Measurements from ENCODE around the gene THSD4.

DNA sequence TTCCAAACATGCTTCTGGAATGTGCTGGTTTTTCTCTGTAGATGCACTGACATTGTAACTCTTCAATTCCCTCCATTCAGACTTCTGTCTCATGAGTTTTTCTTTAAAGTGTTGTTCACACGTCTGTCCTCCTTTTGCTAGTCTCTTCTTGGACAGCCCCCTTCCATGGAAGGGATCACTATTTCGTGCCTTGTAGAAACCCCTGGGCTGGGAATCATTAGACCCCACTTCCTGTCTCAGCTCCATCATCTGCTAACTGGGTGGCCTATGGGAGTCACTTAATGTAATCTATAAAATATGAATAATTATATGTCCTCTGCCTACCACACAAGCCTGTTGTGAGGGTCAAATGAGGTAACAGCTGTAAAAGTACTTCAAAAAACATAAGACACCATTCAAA lies 110.6 kb downstream of the THSD4 start:
- TF ChIP-seq NR3C1 (IDR thresholded peaks at IDR 0.05) = no peak
- no peak for TF ChIP-seq GATA3 (IDR thresholded peaks at IDR 0.05; ENCODE audit: borderline replicate concordance)
- TF ChIP-seq, protein P1, sequence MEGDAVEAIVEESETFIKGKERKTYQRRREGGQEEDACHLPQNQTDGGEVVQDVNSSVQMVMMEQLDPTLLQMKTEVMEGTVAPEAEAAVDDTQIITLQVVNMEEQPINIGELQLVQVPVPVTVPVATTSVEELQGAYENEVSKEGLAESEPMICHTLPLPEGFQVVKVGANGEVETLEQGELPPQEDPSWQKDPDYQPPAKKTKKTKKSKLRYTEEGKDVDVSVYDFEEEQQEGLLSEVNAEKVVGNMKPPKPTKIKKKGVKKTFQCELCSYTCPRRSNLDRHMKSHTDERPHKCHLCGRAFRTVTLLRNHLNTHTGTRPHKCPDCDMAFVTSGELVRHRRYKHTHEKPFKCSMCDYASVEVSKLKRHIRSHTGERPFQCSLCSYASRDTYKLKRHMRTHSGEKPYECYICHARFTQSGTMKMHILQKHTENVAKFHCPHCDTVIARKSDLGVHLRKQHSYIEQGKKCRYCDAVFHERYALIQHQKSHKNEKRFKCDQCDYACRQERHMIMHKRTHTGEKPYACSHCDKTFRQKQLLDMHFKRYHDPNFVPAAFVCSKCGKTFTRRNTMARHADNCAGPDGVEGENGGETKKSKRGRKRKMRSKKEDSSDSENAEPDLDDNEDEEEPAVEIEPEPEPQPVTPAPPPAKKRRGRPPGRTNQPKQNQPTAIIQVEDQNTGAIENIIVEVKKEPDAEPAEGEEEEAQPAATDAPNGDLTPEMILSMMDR (IDR thresholded peaks at IDR 0.05) = no peak
- TF ChIP-seq, protein P2, sequence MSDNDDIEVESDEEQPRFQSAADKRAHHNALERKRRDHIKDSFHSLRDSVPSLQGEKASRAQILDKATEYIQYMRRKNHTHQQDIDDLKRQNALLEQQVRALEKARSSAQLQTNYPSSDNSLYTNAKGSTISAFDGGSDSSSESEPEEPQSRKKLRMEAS (IDR thresholded peaks at IDR 0.05) = no peak
- TF ChIP-seq RCOR1 (IDR thresholded peaks at IDR 0.05; ENCODE audit: low read depth, low read length) = no peak
- TF ChIP-seq JUN (IDR thresholded peaks at IDR 0.05) = no peak
- no peak for TF ChIP-seq MAFK (IDR thresholded peaks at IDR 0.05; ENCODE audit: partially characterized antibody)
- TF ChIP-seq EP300 (IDR thresholded peaks at IDR 0.05) = no peak
- TF ChIP-seq ZFP36 (IDR thresholded peaks at IDR 0.05; ENCODE audit: borderline replicate concordance, partially characterized antibody) = no peak
- TF ChIP-seq CEBPB (IDR thresholded peaks at IDR 0.05) = no peak
- TF ChIP-seq POLR2A (IDR thresholded peaks at IDR 0.05; ENCODE audit: low read length) = no peak
- TF ChIP-seq HOXB13 (CRISPR knock-in tag; IDR thresholded peaks at IDR 0.05; ENCODE audit: low read depth) = no peak
- TF ChIP-seq, protein P3, sequence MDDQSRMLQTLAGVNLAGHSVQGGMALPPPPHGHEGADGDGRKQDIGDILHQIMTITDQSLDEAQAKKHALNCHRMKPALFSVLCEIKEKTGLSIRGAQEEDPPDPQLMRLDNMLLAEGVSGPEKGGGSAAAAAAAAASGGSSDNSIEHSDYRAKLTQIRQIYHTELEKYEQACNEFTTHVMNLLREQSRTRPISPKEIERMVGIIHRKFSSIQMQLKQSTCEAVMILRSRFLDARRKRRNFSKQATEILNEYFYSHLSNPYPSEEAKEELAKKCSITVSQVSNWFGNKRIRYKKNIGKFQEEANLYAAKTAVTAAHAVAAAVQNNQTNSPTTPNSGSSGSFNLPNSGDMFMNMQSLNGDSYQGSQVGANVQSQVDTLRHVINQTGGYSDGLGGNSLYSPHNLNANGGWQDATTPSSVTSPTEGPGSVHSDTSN (IDR thresholded peaks at IDR 0.05) = no peak

All from A549 (cell line).